Endothelial cell of umbilical vein (primary cell): ENCODE data around the gene UBE2Q1. TPM values are rescaled to one million over a fixed set of nuclear protein-coding genes. Genes with fewer than 3 reads are reported as not detected.

Experiments
- BruUV-seq: library from RNA; stranded (reverse); fragments of 400-500 nt; replicated peaks from 2 replicates; lab custom pipeline; 2021; lab: Mats Ljungman, UMichigan
- CTCF ChIA-PET: fragments of 300-600, 350-600 bp; sonication (Branson Sonifier 250); formaldehyde crosslinking; loops from one replicate; lab custom pipeline; 2021; ENCODE audit warnings: antibody characterized with exemption, inconsistent platforms; lab: Charles Lee
- POLR2A ChIA-PET: fragments of 300-600, 350-600 bp; sonication (Branson Sonifier 250); formaldehyde crosslinking; loops from one replicate; lab custom pipeline; 2021; ENCODE audit warnings: antibody characterized with exemption, inconsistent platforms; lab: Charles Lee
- DNase-seq: peaks from one replicate; pipeline ENCODE4 v3.0.0-alpha.2; 2011; ENCODE audit warnings: low read depth, low spot score
- FAIRE-seq: peaks from 2 replicates; lab custom pipeline; 2011; peaks lifted over from hg19 to GRCh38; lab: Jason Lieb, UNC
- H2AFZ ChIP-seq: 2 replicates; pipeline ENCODE4 v1.6.0; 2012; ENCODE audit warnings: low read depth, low read length, control low read depth, inconsistent platforms
- H3K27ac ChIP-seq: 2 replicates; pipeline ENCODE4 v1.5.1; 2011; ENCODE audit warnings: low read depth, mild to moderate bottlenecking, control low read depth, low read length, moderate library complexity; ENCODE audit not compliant: insufficient read depth
- H3K27me3 ChIP-seq, 2 experiments: 2 replicates each; pipeline versions ENCODE4 v1.6.0 to v1.6.1; 2011; ENCODE audit warnings: low read length in 2 of 2, mixed read lengths in 1 of 2; ENCODE audit not compliant: control insufficient read depth in 2 of 2, insufficient read depth in 2 of 2
- H3K36me3 ChIP-seq, 2 experiments: 2 replicates in 1 of 2; 3 replicates in 1 of 2; pipeline ENCODE4 v1.5.1; 2011; ENCODE audit warnings: low read length in 2 of 2, mild to moderate bottlenecking in 1 of 2, moderate library complexity in 1 of 2; ENCODE audit not compliant: control insufficient read depth in 2 of 2, insufficient read depth in 2 of 2; ENCODE audit errors: extremely low read depth in 1 of 2
- H3K4me1 ChIP-seq: 3 replicates; pipeline ENCODE4 v1.5.1; 2011; ENCODE audit warnings: mild to moderate bottlenecking, low read length; ENCODE audit not compliant: control insufficient read depth, insufficient read depth; ENCODE audit errors: extremely low read depth
- H3K4me2 ChIP-seq: 2 replicates; pipeline ENCODE4 v1.6.1; 2011; ENCODE audit warnings: low read length, control low read depth, mixed read lengths; ENCODE audit not compliant: insufficient read depth
- H3K4me3 ChIP-seq, 3 experiments: fragments of 200-600 bp in 1 of 3; sonication (generic), shearing (Covaris generic) in 1 of 3; replicated peaks in 1 of 3; 2 replicates each; pipeline ENCODE4 v1.5.1; 2011 to 2016; ENCODE audit warnings: control low read depth in 3 of 3, low read length in 3 of 3, mild to moderate bottlenecking in 2 of 3, inconsistent platforms in 1 of 3, low read depth in 1 of 3, moderate library complexity in 1 of 3; ENCODE audit not compliant: insufficient read depth in 1 of 3
- H3K79me2 ChIP-seq: 2 replicates; pipeline ENCODE4 v1.6.0; 2012; ENCODE audit warnings: low read length, inconsistent platforms; ENCODE audit not compliant: control insufficient read depth, insufficient read depth
- H3K9ac ChIP-seq: replicated peaks from 2 replicates; pipeline ENCODE3; 2011; ENCODE audit warnings: low read length, control low read depth; ENCODE audit not compliant: insufficient read depth; ENCODE audit errors: extremely low read depth
- H3K9me1 ChIP-seq: replicated peaks from 3 replicates; pipeline ENCODE4 v1.6.0; 2011; ENCODE audit warnings: mild to moderate bottlenecking, low read length; ENCODE audit not compliant: control insufficient read depth, insufficient read depth; ENCODE audit errors: extremely low read depth
- H3K9me3 ChIP-seq: replicated peaks from 2 replicates; pipeline ENCODE4 v1.5.1; 2012; ENCODE audit warnings: low read length, inconsistent platforms; ENCODE audit not compliant: control insufficient read depth, insufficient read depth
- H4K20me1 ChIP-seq: replicated peaks from 2 replicates; pipeline ENCODE3; 2011; ENCODE audit warnings: mild to moderate bottlenecking, low read length; ENCODE audit not compliant: control insufficient read depth, insufficient read depth; ENCODE audit errors: extremely low read depth
- EZH2 ChIP-seq: IDR thresholded peaks from 2 replicates; pipeline ENCODE4 v1.6.1; 2012; ENCODE audit warnings: borderline replicate concordance, low read depth, mild to moderate bottlenecking, moderate library complexity, low read length, inconsistent platforms; ENCODE audit not compliant: severe bottlenecking
- FOS ChIP-seq: IDR thresholded peaks from 2 replicates; pipeline ENCODE4 v1.6.1; 2011; ENCODE audit warnings: mild to moderate bottlenecking, low read length, moderate library complexity, borderline replicate concordance; ENCODE audit not compliant: insufficient read depth
- GATA2 ChIP-seq: IDR thresholded peaks from 2 replicates; pipeline ENCODE4 v1.7.0; 2011; ENCODE audit warnings: low read depth, mild to moderate bottlenecking, moderate library complexity, mixed read lengths, low read length; ENCODE audit not compliant: insufficient read length, insufficient read depth
- JUN ChIP-seq: IDR thresholded peaks from 2 replicates; pipeline ENCODE4 v1.6.1; 2011; ENCODE audit warnings: borderline replicate concordance, low read depth; ENCODE audit not compliant: insufficient read length, insufficient read depth
- dilution Hi-C: fragments of 300-500 bp; cut with MboI; formaldehyde crosslinking; loops from one replicate; pipeline ENCODE4 v1.15.0; 2019; ENCODE audit warnings: low sequenced_read_pairs; ENCODE audit not compliant: extremely low pct_ligation_motif_present
- intact Hi-C: fragments of 100-400 bp; cut with micrococcal nuclease; formaldehyde crosslinking; loops from one replicate; pipeline ENCODE4 v1.10.0; 2022
- polyA plus RNA-seq, 4 experiments: library from polyadenylated mRNA; depleted of rRNA in 3 of 4; stranded (reverse) in 3 of 4; unstranded in 1 of 4; fragments of >200 nt; gene quantifications; 2 replicates each; pipeline versions ENCODE4 v1.2.1 to v1.2.3, GENCODE V29; 2011 to 2012; ENCODE audit warnings: missing spikeins in 1 of 4
- total RNA-seq: library from RNA; stranded (reverse); gene quantifications from 2 replicates; pipeline ENCODE4 v1.2.3, GENCODE V29; 2021
- TF ChIP-seq, protein P1 (sequence below): IDR thresholded peaks from 2 replicates; pipeline ENCODE4 v1.6.1; 2011; ENCODE audit not compliant: insufficient read depth, insufficient read length
- TF ChIP-seq, protein P2 (sequence below), 2 donors: IDR thresholded peaks; 1 replicate in 1 of 2; 2 replicates in 1 of 2; pipeline ENCODE4 v1.5.1; 2011; ENCODE audit warnings: low read length in 2 of 2, mild to moderate bottlenecking in 2 of 2, moderate library complexity in 2 of 2, control low read depth in 1 of 2, inconsistent platforms in 1 of 2, low read depth in 1 of 2; ENCODE audit not compliant: insufficient read depth in 1 of 2; ENCODE audit errors: extremely low read depth in 1 of 2

UBE2Q1 gene
- total and polyA plus RNA-seq, 2 donors (not counting 3 experiments of a cell fraction or from before 2014, with no cell fraction given): 16.5 to 85.4 TPM

DNA sequence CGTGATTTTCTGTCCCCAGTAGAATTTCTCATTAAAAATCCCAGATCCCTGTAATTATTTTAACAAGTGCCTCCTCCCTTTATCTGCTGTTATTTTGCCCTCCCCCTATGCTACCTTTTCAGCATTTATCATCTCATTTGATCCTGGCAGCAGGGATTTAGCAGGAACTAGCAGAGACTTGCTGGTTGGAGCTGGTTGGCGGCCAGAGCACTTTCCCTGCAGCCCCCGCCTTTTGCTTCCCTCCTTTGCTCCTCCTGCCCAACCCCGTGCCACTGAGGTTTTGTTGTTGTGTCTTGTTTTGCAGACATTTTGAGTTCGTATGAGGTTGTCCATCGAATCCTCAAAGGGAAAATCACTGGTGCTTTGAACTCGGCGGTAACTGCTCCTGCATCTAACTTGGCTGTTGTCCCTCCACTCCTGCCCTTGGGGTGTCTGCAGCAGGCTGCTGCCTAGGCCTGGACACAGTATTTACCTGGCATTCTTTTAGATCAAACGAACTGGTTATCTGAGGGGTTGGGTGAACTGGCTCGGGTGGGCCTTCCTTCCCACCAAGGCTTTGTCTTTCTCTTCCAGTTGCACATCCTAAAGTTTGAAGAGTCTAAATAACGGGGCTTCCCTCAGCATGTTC, 11.2 kb downstream of the UBE2Q1 start:
- DNase-seq (no peak), FAIRE-seq (no peak)
- TF ChIP-seq EZH2: no peak
- TF ChIP-seq, protein P1, sequence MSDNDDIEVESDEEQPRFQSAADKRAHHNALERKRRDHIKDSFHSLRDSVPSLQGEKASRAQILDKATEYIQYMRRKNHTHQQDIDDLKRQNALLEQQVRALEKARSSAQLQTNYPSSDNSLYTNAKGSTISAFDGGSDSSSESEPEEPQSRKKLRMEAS: no peak
- TF ChIP-seq, protein P2, sequence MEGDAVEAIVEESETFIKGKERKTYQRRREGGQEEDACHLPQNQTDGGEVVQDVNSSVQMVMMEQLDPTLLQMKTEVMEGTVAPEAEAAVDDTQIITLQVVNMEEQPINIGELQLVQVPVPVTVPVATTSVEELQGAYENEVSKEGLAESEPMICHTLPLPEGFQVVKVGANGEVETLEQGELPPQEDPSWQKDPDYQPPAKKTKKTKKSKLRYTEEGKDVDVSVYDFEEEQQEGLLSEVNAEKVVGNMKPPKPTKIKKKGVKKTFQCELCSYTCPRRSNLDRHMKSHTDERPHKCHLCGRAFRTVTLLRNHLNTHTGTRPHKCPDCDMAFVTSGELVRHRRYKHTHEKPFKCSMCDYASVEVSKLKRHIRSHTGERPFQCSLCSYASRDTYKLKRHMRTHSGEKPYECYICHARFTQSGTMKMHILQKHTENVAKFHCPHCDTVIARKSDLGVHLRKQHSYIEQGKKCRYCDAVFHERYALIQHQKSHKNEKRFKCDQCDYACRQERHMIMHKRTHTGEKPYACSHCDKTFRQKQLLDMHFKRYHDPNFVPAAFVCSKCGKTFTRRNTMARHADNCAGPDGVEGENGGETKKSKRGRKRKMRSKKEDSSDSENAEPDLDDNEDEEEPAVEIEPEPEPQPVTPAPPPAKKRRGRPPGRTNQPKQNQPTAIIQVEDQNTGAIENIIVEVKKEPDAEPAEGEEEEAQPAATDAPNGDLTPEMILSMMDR (IDR thresholded peaks at IDR 0.05; ENCODE audit: extremely low read depth in 1 of 2, insufficient read depth in 1 of 2, low read depth in 1 of 2, low read length in 2 of 2): no peak
- TF ChIP-seq GATA2: no peak
- TF ChIP-seq FOS: no peak
- no peak for TF ChIP-seq JUN
- Histone ChIP-seq H3K4me2 (no peak overlapping the region), H3K27ac (no peak overlapping the region), H3K9me3 (no peaks in the 10 kb centered on the region), H3K36me3 (peaks cover 21 to 28% of the 10 kb centered on the region in 2 experiments), H3K4me1 (peaks cover 6% of the 10 kb centered on the region), H3K79me2 (no peaks in the 10 kb centered on the region), H3K9ac (no peak overlapping the region), H2AFZ (no peak overlapping the region), H4K20me1 (no peaks in the 10 kb centered on the region), H3K4me3 (no peak overlapping the region), H3K27me3 (no peaks in the 10 kb centered on the region), H3K9me1 (no peaks in the 10 kb centered on the region)
- ChIA-PET CTCF (interaction anchor here (0.6 to 7.4 kb wide), 59 partner anchors 9 to 627 kb away, joined by 3 to 489 read pairs (median 5); partner anchors contain the start of genes ATP8B2, IL6R, SHE and TDRD10), POLR2A (interaction anchor here (1.0 to 2.0 kb wide), 4 partner anchors 50 to 68 kb away, joined by 4 to 16 read pairs (median 7); no protein-coding TSS in a partner anchor)
- dilution Hi-C loops (no loop called here), intact Hi-C loops (loop anchor here (2.0 kb wide), 1 partner anchor 220 kb away; no protein-coding TSS in a partner anchor)
- BruUV-seq: no TSS peak
